Mesendoderm (in vitro differentiated cells): Measurements from ENCODE around the gene DLX6.

ENCODE experiments used
- DNase-seq: peaks from one replicate; pipeline ENCODE4 v3.0.0; 2013
- H2AK5ac ChIP-seq: 2 replicates; pipeline ENCODE4 v1.6.1; 2013; ENCODE audit warnings: low read length, inconsistent platforms
- H2BK120ac ChIP-seq: 2 replicates; pipeline ENCODE4 v1.6.1; 2013; ENCODE audit warnings: low read depth, mild to moderate bottlenecking, low read length, moderate library complexity, mixed read lengths
- H2BK15ac ChIP-seq: replicated peaks from 2 replicates; pipeline ENCODE4 v1.6.1; 2013; ENCODE audit warnings: low read depth, mild to moderate bottlenecking, moderate library complexity
- H2BK5ac ChIP-seq: 2 replicates; pipeline ENCODE4 v1.6.1; 2013; ENCODE audit warnings: low read length, inconsistent platforms
- H3K18ac ChIP-seq: 2 replicates; pipeline ENCODE4 v1.6.1; 2013; ENCODE audit warnings: mild to moderate bottlenecking, low read length, mixed read lengths
- H3K23ac ChIP-seq: one replicate; pipeline ENCODE4 v1.6.1; 2013; ENCODE audit warnings: low read length
- H3K27ac ChIP-seq: 2 replicates; pipeline ENCODE4 v1.5.1; 2013; ENCODE audit warnings: low read depth, mild to moderate bottlenecking, inconsistent platforms, low read length, moderate library complexity
- H3K27me3 ChIP-seq: 2 replicates; pipeline ENCODE4 v1.6.1; 2013; ENCODE audit warnings: low read length, control low read depth, mild to moderate bottlenecking, inconsistent platforms; ENCODE audit not compliant: insufficient read depth, poor library complexity
- H3K36me3 ChIP-seq: 2 replicates; pipeline ENCODE4 v1.6.1; 2013; ENCODE audit warnings: low read length, inconsistent platforms; ENCODE audit not compliant: control insufficient read depth, insufficient read depth
- H3K4ac ChIP-seq: one replicate; pipeline ENCODE4 v1.6.1; 2013; ENCODE audit warnings: low read depth, mild to moderate bottlenecking, low read length, moderate library complexity
- H3K4me1 ChIP-seq: 2 replicates; pipeline ENCODE4 v1.6.1; 2013; ENCODE audit warnings: low read depth, low read length, inconsistent platforms; ENCODE audit not compliant: control insufficient read depth
- H3K4me2 ChIP-seq: 2 replicates; pipeline ENCODE4 v1.6.1; 2013; ENCODE audit warnings: low read length
- H3K4me3 ChIP-seq: 2 replicates; pipeline ENCODE4 v1.5.1; 2013; ENCODE audit warnings: mild to moderate bottlenecking, low read length
- H3K56ac ChIP-seq: one replicate; pipeline ENCODE4 v1.6.1; 2013; ENCODE audit warnings: low read length
- H3K79me1 ChIP-seq: 2 replicates; pipeline ENCODE4 v1.6.1; 2013; ENCODE audit warnings: low read length, inconsistent platforms
- H3K79me2 ChIP-seq: 2 replicates; pipeline ENCODE4 v1.6.1; 2013; ENCODE audit warnings: mild to moderate bottlenecking, low read length; ENCODE audit not compliant: control insufficient read depth, insufficient read depth
- H3K9ac ChIP-seq: 2 replicates; pipeline ENCODE4 v1.6.1; 2013; ENCODE audit warnings: low read length, inconsistent platforms
- H4K5ac ChIP-seq: one replicate; pipeline ENCODE4 v1.6.1; 2013; ENCODE audit warnings: low read length
- H4K8ac ChIP-seq: one replicate; pipeline ENCODE4 v1.6.1; 2013; ENCODE audit warnings: low read depth, mild to moderate bottlenecking, control low read depth, low read length, moderate library complexity
- WGBS: extraction: QIAGEN DNeasy Blood & Tissue Kit; methylation state at CpG from one replicate; pipeline ENCODE4 v1.1.7; 2013; ENCODE audit warnings: low lambda C conversion rate, missing lambda C conversion rate; ENCODE audit not compliant: insufficient coverage; ENCODE audit errors: extremely low coverage; 5-methylcytosine and 5-hydroxymethylcytosine counted together

DLX6 gene

DNA sequence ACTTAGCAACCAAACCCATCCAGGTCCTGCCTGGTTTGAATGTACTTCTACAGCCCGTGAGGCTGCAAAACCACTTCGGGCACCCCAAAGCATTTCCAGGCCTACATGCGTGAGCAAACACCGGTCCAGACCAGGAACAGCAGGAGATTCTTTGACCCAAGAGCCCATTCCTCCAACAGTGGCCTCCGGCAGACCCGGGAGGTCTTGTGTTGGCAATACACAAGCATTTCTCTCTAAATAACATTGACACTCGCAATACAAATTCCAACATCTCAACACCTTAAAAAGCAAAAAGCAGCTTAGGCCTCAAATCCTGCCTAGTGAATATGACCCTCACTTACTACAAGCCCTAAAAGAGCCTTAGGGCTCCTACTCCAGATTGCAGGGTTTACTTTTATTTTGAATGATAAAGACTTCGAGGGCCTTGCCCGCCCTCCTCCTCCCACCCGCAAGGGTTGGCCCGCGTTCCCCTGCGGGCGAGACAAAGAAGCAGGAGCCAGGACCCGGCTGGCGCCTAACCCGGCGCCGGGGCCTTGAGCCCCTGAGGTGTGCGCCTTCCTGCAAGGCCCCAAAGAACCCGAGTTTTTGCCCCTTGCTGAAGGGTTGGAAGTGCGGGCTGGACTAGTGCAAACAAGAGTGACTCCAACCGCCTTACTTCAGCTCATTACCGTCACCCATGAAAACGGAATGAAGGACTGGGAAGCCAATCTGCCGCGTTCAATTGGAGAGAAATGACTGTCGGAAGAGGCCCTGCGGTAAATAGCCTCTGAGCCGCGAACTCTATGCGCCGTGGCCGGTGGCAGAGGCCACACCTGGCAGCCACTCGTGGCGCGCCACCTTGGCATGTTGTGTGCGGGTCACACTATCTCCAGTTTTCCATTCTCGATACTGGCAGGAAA is 3.4 kb upstream of the DLX6 start:
- WGBS: no CpG with 5 or more reads among the region's 39 CpGs
- peak; percentile 83 for DNase-seq
- H3K4me3 ChIP-seq: no peak overlapping the region

DNA sequence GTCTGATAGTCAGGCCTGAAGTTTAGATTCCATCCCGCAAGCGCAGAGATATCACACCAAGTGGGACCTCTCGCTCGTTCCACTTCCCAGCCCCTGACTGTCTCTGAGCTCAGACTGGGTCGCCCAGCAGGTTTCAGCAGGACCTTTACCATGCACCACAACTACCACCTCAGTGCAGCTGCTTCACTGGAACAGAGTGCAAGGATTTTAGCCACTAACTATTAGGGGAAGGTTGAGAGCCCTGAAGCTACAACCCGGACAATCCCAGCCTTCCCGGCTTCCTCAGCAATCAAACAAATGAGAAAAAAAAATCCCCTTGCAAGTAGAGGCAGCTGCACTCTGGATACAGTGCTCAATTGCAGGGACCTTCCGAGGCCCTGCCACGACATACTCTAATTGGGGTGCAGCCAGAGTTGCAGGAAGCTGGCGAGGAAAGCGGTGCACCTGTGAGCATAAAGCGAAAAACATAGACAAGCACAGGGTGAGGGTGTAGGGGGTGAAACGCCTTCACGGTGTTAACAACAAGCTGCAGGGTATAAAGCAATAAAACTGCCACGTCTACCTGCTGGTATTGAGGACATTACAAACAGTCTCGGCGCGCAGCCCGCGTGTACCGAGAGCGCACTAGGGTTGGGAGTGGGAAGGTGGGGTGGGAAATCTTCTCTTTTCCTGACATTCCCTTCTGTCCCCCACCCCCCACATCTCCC is 2.6 kb upstream of the DLX6 start:
- no CpG with 5 or more reads among the region's 22 CpGs for WGBS
- Histone ChIP-seq H3K27me3 (peaks cover 41% of the 10 kb centered on the region), H3K4me3 (no peak overlapping the region)

More for the DNA sequence above, 3.4 kb upstream of the DLX6 start:
- no peaks in the 10 kb centered on the region for H3K36me3 ChIP-seq
- H3K56ac ChIP-seq: peak overlapping the region; percentile 52
- H2BK5ac ChIP-seq: no peak overlapping the region
- peaks cover 43% of the 10 kb centered on the region for H3K27me3 ChIP-seq
- H4K5ac ChIP-seq: no peak overlapping the region
- no peak overlapping the region for H3K23ac ChIP-seq
- peak overlapping the region; percentile 2 for H3K9ac ChIP-seq
- H2BK15ac ChIP-seq: no peak overlapping the region
- H4K8ac ChIP-seq: no peak overlapping the region
- no peak overlapping the region for H3K27ac ChIP-seq
- no peaks in the 10 kb centered on the region for H3K79me1 ChIP-seq
- H3K4me1 ChIP-seq: peaks cover 14% of the 10 kb centered on the region
- no peak overlapping the region for H3K18ac ChIP-seq
- no peak overlapping the region for H2BK120ac ChIP-seq
- no peak overlapping the region for H2AK5ac ChIP-seq
- H3K79me2 ChIP-seq: no peaks in the 10 kb centered on the region
- peak overlapping the region; percentile 30 for H3K4me2 ChIP-seq
- peak overlapping the region; percentile 79 for H3K4ac ChIP-seq

DNA sequence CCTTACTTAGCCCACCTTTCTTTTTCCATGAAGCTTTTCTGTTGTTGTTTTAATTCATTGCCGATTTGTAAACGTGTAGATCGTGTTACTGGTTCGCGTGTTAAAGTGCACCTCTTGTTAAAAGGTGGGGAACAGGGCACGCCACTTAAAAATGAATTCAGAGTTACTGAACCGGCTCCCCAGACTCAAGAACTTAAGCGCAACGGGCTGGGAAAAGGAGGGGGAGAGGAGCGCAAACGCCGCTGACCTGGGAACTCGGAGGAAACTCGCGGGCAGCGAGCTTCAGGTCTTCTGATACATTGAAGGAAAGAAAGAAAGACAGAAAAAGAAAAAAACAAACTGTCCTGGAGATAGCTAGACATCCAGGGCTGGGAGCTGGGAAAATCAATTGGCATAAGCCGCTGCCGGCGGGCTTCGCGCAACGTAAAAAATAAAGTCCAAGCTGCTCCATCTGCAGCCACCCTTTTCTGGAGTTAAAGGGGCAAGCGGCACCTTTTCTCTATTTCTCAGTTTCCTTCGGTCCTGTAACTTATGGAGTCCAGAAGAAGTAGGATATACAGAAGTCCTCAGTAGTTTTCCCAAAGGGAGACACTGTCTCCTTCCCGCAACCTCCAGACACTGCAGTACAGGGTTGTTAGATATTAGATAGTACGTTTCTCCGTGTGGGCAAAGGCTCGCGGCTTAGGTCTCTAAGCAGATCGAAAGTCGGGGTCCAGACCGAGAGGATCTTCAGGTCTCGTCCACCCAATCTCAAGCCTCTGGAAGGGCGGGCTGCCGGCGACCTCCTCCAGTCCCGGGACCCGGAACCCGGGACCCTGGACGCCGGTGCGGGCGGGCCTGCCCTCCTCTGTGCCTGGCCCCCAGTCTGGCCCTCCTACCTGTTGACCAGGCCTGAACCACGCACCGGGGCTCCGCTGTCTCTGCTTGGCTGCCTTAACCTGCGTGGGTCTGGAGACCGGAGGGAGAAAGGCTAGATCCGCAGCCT is 1.8 kb upstream of the DLX6 start:
- H3K79me1 ChIP-seq: no peaks in the 10 kb centered on the region
- no peak overlapping the region for H2BK120ac ChIP-seq
- peak; percentile 40 for DNase-seq
- no peak overlapping the region for H2BK5ac ChIP-seq
- H3K79me2 ChIP-seq: no peaks in the 10 kb centered on the region
- H3K27me3 ChIP-seq: peaks cover 42% of the 10 kb centered on the region
- H4K8ac ChIP-seq: no peak overlapping the region
- no peak overlapping the region for H3K4ac ChIP-seq
- H3K56ac ChIP-seq: peak overlapping the region; percentile 17
- no CpG with 5 or more reads among the region's 49 CpGs for WGBS
- H3K36me3 ChIP-seq: no peaks in the 10 kb centered on the region
- H2AK5ac ChIP-seq: no peak overlapping the region
- peak overlapping the region; percentile 42 for H3K4me2 ChIP-seq
- H3K18ac ChIP-seq: peak overlapping the region; percentile 15
- H3K9ac ChIP-seq: no peak overlapping the region
- H3K4me3 ChIP-seq: no peak overlapping the region
- peaks cover 9% of the 10 kb centered on the region for H3K4me1 ChIP-seq
- H2BK15ac ChIP-seq: no peak overlapping the region
- H3K27ac ChIP-seq: no peak overlapping the region
- H3K23ac ChIP-seq: no peak overlapping the region
- no peak overlapping the region for H4K5ac ChIP-seq

More for the DNA sequence above, 2.6 kb upstream of the DLX6 start:
- no peak overlapping the region for H4K5ac ChIP-seq
- no peak overlapping the region for H2AK5ac ChIP-seq
- H2BK5ac ChIP-seq: no peak overlapping the region
- H3K27ac ChIP-seq: no peak overlapping the region
- no peak overlapping the region for H2BK120ac ChIP-seq
- peak overlapping the region; percentile 30 for H3K4me2 ChIP-seq
- H3K56ac ChIP-seq: peak overlapping the region; percentile 52
- peak; percentile 63 for DNase-seq
- no peaks in the 10 kb centered on the region for H3K36me3 ChIP-seq
- no peaks in the 10 kb centered on the region for H3K79me1 ChIP-seq
- no peak overlapping the region for H3K4ac ChIP-seq
- peaks cover 12% of the 10 kb centered on the region for H3K4me1 ChIP-seq
- H4K8ac ChIP-seq: no peak overlapping the region
- H3K9ac ChIP-seq: peak overlapping the region; percentile 25
- no peaks in the 10 kb centered on the region for H3K79me2 ChIP-seq
- H2BK15ac ChIP-seq: no peak overlapping the region
- peak overlapping the region; percentile 15 for H3K18ac ChIP-seq
- peak overlapping the region; percentile 97 for H3K23ac ChIP-seq

GRCh38 chr7:97004247-97005182 is 838 bp upstream of the DLX6 start:
- H3K4me1 ChIP-seq: peaks cover 7% of the 10 kb centered on the region
- no peak overlapping the region for H2BK15ac ChIP-seq
- H3K79me1 ChIP-seq: no peaks in the 10 kb centered on the region
- H3K4ac ChIP-seq: no peak overlapping the region
- no peaks in the 10 kb centered on the region for H3K79me2 ChIP-seq
- H3K23ac ChIP-seq: no peak overlapping the region
- WGBS: no CpG with 5 or more reads among the region's 20 CpGs
- no peak overlapping the region for H2AK5ac ChIP-seq
- no peak for DNase-seq
- H3K4me2 ChIP-seq: peak overlapping the region; percentile 30
- H3K56ac ChIP-seq: peak overlapping the region; percentile 54
- H3K18ac ChIP-seq: no peak overlapping the region
- H4K8ac ChIP-seq: no peak overlapping the region
- no peak overlapping the region for H3K4me3 ChIP-seq
- peak overlapping the region; percentile 22 for H3K9ac ChIP-seq
- no peak overlapping the region for H4K5ac ChIP-seq
- H3K27me3 ChIP-seq: peaks cover 44% of the 10 kb centered on the region
- H3K27ac ChIP-seq: no peak overlapping the region
- H2BK120ac ChIP-seq: no peak overlapping the region
- no peaks in the 10 kb centered on the region for H3K36me3 ChIP-seq
- no peak overlapping the region for H2BK5ac ChIP-seq
